SKM-1 treated with dmso at 0.1 percent for 144 hours (cell line): ENCODE results near the gene CLCN5.
A peak's percentile ranks its signal among the peaks of the same experiment; 100 is the strongest.

ENCODE experiments used
- DNase-seq: peaks from one replicate; lab custom pipeline; 2025; ENCODE audit not compliant: unreplicated experiment; lab: John Stamatoyannopoulos, UW

The CLCN5 gene

GRCh38 chrX:49932791-49933190 is 10.4 kb downstream of the CLCN5 start:
- no peak for DNase-seq

DNA sequence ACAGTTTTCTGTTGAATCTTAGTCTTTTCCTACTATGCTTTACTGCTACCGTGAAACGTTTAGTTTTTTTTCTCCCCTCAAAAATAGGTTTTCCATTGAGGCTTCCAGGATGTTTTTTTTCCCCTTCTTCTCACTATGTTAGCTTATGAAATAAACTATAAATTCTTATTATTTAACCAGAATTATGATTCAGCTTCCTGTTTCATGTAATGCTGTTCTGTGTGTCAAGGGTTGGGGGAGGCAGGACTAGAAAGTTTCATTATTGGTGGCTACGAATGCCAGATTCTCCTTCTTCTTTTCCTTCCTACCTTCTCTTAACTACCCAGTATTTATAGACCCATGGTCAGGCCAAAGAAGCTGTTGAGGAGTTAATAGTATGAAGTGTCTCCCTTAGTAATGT is 11.8 kb downstream of the CLCN5 start:
- no peak for DNase-seq

DNA sequence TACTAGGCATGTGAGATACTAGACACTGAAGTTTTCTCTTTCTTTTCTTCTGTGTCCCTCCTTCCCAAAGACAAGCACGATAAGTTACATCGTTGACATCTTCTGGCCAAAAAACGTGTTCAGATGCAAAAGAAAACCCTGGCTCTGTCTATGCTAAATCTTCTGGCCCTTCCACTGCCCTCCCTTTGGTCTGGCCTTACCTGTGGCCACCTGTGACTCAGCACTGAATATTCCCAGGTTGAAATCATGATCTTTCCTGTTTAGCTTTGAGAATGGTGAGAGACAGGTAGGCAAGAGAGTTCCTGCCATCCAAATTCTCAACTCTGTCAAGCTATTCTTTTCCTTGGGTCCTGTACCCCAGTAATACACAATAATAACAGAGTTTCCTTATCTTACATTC is 12.3 kb downstream of the CLCN5 start:
- no peak for DNase-seq

GRCh38 chrX:49947781-49948180 is 25.4 kb downstream of the CLCN5 start:
- peak; percentile 53 for DNase-seq

DNA sequence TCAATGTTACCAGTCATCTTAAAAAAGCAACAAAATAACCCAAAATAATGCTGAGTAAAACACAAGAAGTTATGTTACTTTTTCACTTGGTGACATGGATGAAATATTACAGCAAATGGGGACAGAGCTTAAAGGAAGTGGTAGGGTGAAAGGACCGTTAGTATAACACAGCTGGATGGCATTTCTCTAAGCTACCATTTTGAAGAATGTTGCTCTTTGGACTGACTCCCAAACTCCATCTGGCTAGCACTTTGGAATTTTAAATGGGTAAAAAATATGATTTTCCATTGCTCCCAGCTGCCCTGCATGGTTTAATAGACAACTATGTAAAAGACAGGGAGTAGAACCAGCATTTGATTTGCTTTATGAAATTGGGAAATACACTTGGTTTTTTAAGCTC is 27.6 kb downstream of the CLCN5 start:
- DNase-seq: no peak

DNA sequence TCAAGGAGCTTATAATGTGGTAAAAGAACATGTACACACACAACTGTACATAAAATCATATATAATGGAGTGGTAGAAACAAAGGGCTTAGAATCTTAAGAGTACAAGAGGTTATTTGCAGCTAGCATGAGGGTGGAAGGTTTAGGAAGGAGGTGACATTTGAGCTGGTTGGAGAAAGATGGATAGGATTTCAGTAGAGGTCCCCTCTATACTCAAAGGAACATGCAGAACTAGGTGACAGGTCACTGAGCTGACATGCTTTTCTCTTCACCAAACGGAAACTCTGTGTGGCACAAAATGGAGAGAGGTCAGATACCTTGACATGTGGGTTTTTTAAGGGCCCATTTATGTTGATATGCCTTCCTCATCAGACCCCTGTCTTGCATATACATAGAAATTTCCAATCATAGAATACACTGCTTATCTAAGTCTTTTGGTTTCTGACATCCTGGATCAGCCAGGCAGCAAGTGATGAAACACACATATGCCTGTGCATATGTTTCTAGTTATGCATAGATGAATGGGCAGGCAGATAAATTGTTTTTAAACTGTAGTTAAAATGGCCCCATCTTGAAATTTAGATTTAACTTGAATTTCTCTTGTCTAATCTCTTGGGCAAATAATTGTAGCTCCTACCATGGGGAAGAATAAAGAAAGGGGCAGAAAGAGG is 29.3 kb downstream of the CLCN5 start:
- DNase-seq: no peak

DNA sequence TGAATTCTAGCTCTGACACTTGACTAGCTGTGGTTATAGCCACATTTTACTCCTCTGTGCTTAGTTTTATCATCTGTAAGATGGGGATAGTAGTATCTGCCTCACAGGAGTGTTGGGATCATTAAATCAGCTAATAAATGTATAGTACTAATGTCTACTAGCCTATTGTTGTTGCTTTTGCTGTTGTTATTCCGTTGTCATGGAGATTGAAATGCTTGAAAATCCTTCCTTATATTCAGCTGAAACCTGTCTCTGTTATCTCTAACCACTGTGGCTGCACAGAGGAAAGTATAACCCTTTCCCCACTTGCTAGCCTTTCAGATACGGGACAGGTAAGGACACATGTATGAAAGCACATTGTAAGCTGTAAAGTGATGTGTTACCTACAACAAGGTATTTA is 33.9 kb downstream of the CLCN5 start:
- DNase-seq: no peak

GRCh38 chrX:49958727-49959485 is 36.5 kb downstream of the CLCN5 start:
- no peak for DNase-seq

DNA sequence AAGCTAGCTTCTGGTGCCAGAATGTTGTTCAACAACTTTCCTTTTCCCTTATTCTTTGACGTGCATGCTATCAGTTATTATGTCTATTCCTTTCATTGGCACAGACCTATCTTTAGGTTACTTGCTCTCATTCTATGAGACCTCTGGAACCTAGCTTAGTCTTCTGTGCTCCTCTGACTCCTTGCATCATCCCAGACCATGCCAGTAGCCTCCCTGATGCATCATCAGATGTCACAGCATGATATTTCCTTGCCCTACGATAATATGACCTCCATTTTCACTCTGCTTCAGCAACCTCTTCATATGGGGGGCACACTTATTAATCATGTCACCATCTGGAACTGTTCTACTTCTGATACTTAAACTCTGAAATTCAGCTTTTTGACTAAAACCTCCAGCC is 37.2 kb downstream of the CLCN5 start:
- no peak for DNase-seq

DNA sequence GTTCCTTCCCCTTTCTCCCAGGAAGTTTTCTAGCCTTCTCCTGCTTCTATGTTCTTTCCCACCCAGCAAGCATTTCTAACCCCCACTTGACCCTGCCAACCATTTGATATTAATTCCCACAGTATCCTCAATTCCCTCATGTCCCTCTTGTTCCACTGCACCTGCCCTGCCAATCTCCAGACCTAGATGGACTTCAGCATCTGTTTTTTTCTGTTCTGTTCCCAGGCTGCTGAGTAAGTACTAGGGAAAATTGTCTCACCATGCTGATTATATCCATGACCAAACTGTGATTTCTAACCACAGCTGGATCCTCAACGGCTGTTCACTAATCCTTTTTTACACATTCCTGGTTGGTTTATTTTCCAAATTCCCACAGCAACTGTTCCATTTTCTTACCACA is 37.7 kb downstream of the CLCN5 start:
- DNase-seq: no peak

GRCh38 chrX:49970674-49971073 is 48.3 kb downstream of the CLCN5 start:
- no peak for DNase-seq

DNA sequence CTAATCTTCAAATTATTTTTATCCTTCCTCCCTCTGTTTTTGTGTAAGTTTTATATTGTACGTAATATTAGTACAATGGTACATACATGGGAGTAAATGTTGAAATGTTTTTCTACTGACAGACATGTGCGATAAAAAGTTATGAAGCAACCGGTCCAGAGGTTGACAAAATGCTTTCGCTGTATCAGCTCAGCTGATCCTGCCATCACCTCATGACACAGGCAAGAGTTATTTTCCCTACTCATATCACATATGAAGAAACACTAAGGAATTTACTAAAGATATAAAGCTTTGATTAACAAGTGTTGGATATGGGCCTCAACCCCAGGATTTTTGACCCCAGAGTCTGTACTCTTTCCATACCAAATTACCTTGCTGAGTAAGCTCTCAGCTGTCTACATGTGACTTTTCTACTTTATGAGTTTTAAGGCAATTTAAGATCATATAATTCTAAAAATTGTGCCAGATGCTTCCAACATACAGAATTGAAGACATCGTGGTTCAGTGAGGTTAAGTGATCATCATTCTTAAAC is 50.0 kb downstream of the CLCN5 start:
- DNase-seq: no peak

DNA sequence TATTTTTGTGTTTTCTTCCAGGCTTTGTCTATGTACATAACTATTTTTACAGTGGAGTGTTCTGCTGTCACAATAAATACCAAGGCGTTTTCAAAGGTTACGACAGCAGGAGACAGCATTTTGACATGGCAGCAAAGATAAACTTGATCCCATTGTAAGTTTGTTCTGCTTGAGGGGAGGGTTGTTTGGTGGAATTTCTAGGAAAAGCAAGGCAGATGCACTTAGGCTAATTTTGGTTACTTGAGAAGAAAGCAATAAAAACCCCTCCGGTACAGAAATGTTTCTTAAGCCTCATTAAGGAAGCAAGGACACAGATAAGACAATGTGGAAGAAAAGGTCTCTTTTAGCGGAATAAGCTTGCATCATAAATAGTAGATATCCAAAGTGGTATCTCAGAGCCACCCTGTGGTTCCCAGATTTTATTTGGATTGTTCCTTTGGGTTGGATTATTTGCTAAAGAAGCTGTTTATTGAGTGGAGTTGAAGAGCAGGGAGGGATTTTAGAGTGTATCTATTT is 54.3 kb downstream of the CLCN5 start:
- no peak for DNase-seq

GRCh38 chrX:49977319-49978090 is 55.1 kb downstream of the CLCN5 start:
- DNase-seq: no peak

- no peak for DNase-seq
Measured at GRCh38 chrX:49978176-49978575, 55.8 kb downstream of the CLCN5 start.

DNA sequence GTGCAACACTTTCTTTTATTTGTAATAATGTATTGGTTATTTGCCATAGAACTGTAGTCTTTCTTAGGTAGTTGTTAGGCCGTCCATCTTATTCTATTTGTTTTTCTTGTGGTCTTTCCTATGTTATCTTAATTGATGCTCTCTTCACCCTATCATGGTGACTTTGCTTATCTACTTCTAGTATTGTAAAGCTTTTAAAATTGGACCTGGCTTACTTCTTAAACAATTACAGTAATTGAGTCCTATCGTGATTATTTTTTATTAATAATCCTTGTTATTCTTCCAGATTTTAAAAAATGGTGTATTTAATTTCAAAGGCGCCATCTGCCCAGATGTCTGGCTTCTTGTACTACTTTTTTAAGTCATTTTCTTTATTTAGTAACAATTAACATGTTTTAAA is 63.7 kb downstream of the CLCN5 start:
- no peak for DNase-seq

DNA sequence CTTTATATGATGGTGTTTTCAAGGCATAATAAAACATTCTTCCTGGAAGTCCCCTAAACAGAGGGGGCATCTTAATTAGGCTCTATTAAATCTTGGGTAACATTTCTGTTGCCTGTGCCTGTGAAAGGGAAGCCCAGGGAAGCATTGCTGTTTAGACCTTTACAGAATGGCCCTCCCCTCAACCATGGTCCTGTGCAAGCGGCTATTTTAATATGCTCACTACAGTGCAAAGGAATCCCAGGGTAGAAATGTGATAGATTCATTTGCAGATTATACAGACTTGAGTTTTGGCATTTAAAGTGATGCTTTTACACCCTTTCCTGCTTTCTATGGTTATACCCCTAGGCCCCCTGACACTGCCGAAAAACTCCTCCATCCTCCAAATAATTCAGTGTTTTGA is 65.3 kb downstream of the CLCN5 start:
- DNase-seq: no peak

DNA sequence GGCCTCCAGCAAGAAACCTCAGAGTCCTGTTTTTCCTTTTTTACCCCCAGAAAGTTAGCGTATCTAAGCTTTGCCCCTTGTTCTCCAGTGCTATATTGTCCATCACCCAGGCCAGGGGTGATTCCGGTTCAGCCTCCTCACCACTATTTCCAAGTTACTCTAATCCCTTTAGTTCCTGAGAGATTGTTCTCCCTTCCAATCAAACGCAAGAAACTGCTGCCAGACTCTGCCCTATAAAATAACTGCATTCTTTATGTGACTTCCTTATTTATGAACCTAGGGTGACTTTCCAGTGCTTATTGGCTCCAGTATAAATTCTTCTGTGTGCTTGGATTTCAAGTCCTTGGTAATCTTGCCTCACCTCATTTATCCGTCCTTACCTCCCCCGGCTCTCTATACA is 65.7 kb downstream of the CLCN5 start:
- DNase-seq: no peak

- DNase-seq: no peak
Measured at GRCh38 chrX:49991758-49992157, 69.4 kb downstream of the CLCN5 start.

- no peak for DNase-seq
Measured at GRCh38 chrX:49992853-49993252, 70.5 kb downstream of the CLCN5 start.

DNA sequence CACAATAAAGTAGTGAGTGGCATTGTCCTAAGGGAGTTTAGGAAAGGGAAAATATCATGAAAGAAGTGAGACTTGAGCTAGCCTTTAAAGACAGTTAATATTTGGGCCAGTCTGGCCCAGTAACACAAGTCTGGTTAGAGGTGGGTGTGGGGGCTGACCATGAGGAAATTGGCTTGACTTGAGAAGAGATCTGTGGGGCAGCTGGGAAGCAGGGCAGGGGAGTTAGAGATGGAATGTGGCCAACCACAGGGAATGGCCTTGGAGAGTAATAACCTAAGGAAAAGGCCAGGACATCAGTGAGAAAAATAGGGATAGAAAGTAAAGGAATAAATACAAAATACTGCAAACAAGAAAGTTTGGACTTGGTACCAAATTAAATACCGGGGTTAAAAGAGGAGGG is 71.3 kb downstream of the CLCN5 start:
- no peak for DNase-seq
